HCT116 (cell line): ENCODE data around the gene GRHL1. TPM values are rescaled to one million over a fixed set of nuclear protein-coding genes. Genes with fewer than 3 reads are reported as not detected.

Source experiments
- ATAC-seq: fragments of 200-7000 bp; cut with Tn5 transposase; 2 replicates; pipeline ENCODE4 v1.9.1; 2020; ENCODE audit warnings: mild to moderate bottlenecking, moderate library complexity
- BruUV-seq: library from RNA; stranded (reverse); fragments of 400-500 nt; replicated peaks from 2 replicates; lab custom pipeline; 2021; lab: Mats Ljungman, UMichigan
- CTCF ChIA-PET: fragments of 300-600 bp; sonication (Branson Sonifier 250); formaldehyde crosslinking; loops from one replicate; lab custom pipeline; 2021; ENCODE audit warnings: antibody characterized with exemption; lab: Charles Lee
- POLR2A ChIA-PET: fragments of 300-600, 350-600 bp; sonication (Branson Sonifier 250); formaldehyde crosslinking; loops from one replicate; lab custom pipeline; 2021; ENCODE audit warnings: antibody characterized with exemption; lab: Charles Lee
- RAD21 ChIA-PET, 2 experiments: fragments of 300-600 bp; sonication (Branson Sonifier 250); formaldehyde crosslinking; loops; one replicate each; lab custom pipeline; 2023; ENCODE audit warnings: low total read pairs in 2 of 2; ENCODE audit not compliant: uncharacterized antibody in 2 of 2, unreplicated experiment in 2 of 2, low non-redundant PET in 1 of 2; lab: Charles Lee
- DNase-seq: peaks from one replicate; pipeline ENCODE4 v3.0.0-alpha.2; 2010; ENCODE audit warnings: low read depth, low spot score
- H2AFZ ChIP-seq: fragments of 200-600 bp; shearing (Covaris generic), sonication (generic); 2 replicates; pipeline ENCODE4 v1.6.1; 2017; ENCODE audit warnings: low read depth, mixed run types, mixed read lengths, antibody characterized with exemption, low read length; ENCODE audit not compliant: poor library complexity, severe bottlenecking
- H3K27ac ChIP-seq: 2 replicates; pipeline ENCODE4 v1.5.1; 2012; ENCODE audit warnings: low read depth, low read length
- H3K27me3 ChIP-seq: fragments of 200-600 bp; sonication (generic); 2 replicates; pipeline ENCODE4 v1.6.1; 2016; ENCODE audit warnings: mixed run types, low read length, mixed read lengths; ENCODE audit not compliant: insufficient read depth
- H3K36me3 ChIP-seq, 2 experiments: fragments of 200-500 bp in 1 of 2; fragments of 200-600 bp in 1 of 2; sonication (Bioruptor generic) in 1 of 2; sonication (generic) in 1 of 2; 2 replicates each; pipeline versions ENCODE4 v1.5.1 to v1.6.1; 2014 to 2016; ENCODE audit warnings: low read length in 2 of 2, inconsistent platforms in 1 of 2, mixed read lengths in 1 of 2, mixed run types in 1 of 2; ENCODE audit not compliant: insufficient read depth in 2 of 2, control insufficient read depth in 1 of 2
- H3K4me1 ChIP-seq, 2 experiments: fragments of 200-600 bp in 1 of 2; sonication (generic) in 1 of 2; 2 replicates each; pipeline versions ENCODE4 v1.5.1 to v1.6.1; 2012 to 2017; ENCODE audit warnings: low read length in 2 of 2, inconsistent platforms in 1 of 2, mild to moderate bottlenecking in 1 of 2, mixed read lengths in 1 of 2, mixed run types in 1 of 2, moderate library complexity in 1 of 2; ENCODE audit not compliant: insufficient read depth in 2 of 2, control insufficient read depth in 1 of 2
- H3K4me2 ChIP-seq: fragments of 200-600 bp; sonication (generic); 2 replicates; pipeline ENCODE4 v1.6.1; 2017; ENCODE audit warnings: mixed run types, low read length, mixed read lengths
- H3K4me3 ChIP-seq, 2 experiments: fragments of 200-600 bp in 1 of 2; sonication (generic) in 1 of 2; replicated peaks in 1 of 2; 2 replicates each; pipeline ENCODE4 v1.5.1; 2011 to 2016; ENCODE audit warnings: low read length in 2 of 2, control low read depth in 1 of 2, low read depth in 1 of 2, mild to moderate bottlenecking in 1 of 2, mixed read lengths in 1 of 2, mixed run types in 1 of 2
- H3K79me2 ChIP-seq: fragments of 200-600 bp; sonication (generic); 2 replicates; pipeline ENCODE4 v1.6.1; 2017; ENCODE audit warnings: mild to moderate bottlenecking, mixed run types, low read length, moderate library complexity, mixed read lengths; ENCODE audit not compliant: insufficient read depth
- H3K9ac ChIP-seq: fragments of 200-600 bp; sonication (generic); 2 replicates; pipeline ENCODE4 v1.6.1; 2016; ENCODE audit warnings: low read length, mixed read lengths
- H3K9me2 ChIP-seq: fragments of 200-600 bp; sonication (generic), shearing (Covaris generic); 2 replicates; pipeline ENCODE4 v1.6.1; 2017; ENCODE audit warnings: mixed run types, mild to moderate bottlenecking, moderate library complexity; ENCODE audit not compliant: insufficient read depth
- H3K9me3 ChIP-seq, 2 experiments: fragments of 200-500 bp in 1 of 2; fragments of 200-600 bp in 1 of 2; sonication (Bioruptor generic) in 1 of 2; sonication (generic) in 1 of 2; 2 replicates each; pipeline ENCODE4 v1.6.1; 2014 to 2017; ENCODE audit warnings: low read length in 2 of 2, mixed read lengths in 2 of 2, inconsistent platforms in 1 of 2, low read depth in 1 of 2, mild to moderate bottlenecking in 1 of 2, mixed run types in 1 of 2, moderate library complexity in 1 of 2; ENCODE audit not compliant: control insufficient read depth in 1 of 2, insufficient read depth in 1 of 2
- H4K20me1 ChIP-seq: fragments of 200-600 bp; sonication (generic), shearing (Covaris generic); 2 replicates; pipeline ENCODE4 v1.6.1; 2017; ENCODE audit warnings: mixed run types, mild to moderate bottlenecking, moderate library complexity; ENCODE audit not compliant: insufficient read depth
- CBX3 ChIP-seq: IDR thresholded peaks from 2 replicates; pipeline ENCODE4 v1.6.1; 2012; ENCODE audit warnings: low read depth
- CEBPB ChIP-seq: IDR thresholded peaks from 2 replicates; pipeline ENCODE4 v1.6.1; 2012; ENCODE audit warnings: low read depth
- EGR1 ChIP-seq: IDR thresholded peaks from 2 replicates; pipeline ENCODE4 v1.6.1; 2012; ENCODE audit warnings: low read depth
- EZH2 ChIP-seq: fragments of 200-600 bp; sonication (generic); IDR thresholded peaks from 2 replicates; pipeline ENCODE4 v1.6.1; 2017; ENCODE audit warnings: antibody characterized with exemption, mixed run types
- JUND ChIP-seq: IDR thresholded peaks from 2 replicates; pipeline ENCODE4 v1.6.1; 2012
- POLR2AphosphoS5 ChIP-seq: IDR thresholded peaks from 2 replicates; pipeline ENCODE4 v1.6.1; 2011; ENCODE audit warnings: mild to moderate bottlenecking, low read depth, low read length, moderate library complexity
- SIN3A ChIP-seq: IDR thresholded peaks from 2 replicates; pipeline ENCODE4 v1.6.1; 2012; ENCODE audit warnings: low read depth
- SP1 ChIP-seq: IDR thresholded peaks from 2 replicates; pipeline ENCODE4 v1.6.1; 2012; ENCODE audit warnings: low read depth
- SRF ChIP-seq: IDR thresholded peaks from 2 replicates; pipeline ENCODE4 v1.6.1; 2012; ENCODE audit warnings: low read depth
- TCF7L2 ChIP-seq: IDR thresholded peaks from 2 replicates; pipeline ENCODE4 v1.7.0; 2011; ENCODE audit warnings: borderline replicate concordance, inconsistent platforms; ENCODE audit not compliant: insufficient read depth, insufficient read length; ENCODE audit errors: extremely low read depth
- YY1 ChIP-seq: IDR thresholded peaks from 2 replicates; pipeline ENCODE4 v1.6.1; 2011; ENCODE audit warnings: low read length, low read depth, moderate library complexity, mild to moderate bottlenecking; ENCODE audit not compliant: insufficient replicate concordance; ENCODE audit errors: extremely low read depth
- ZFX ChIP-seq: fragments of 450-650 bp; IDR thresholded peaks from 2 replicates; pipeline ENCODE4 v1.6.1; 2017
- intact Hi-C: fragments of 100-400 bp; cut with micrococcal nuclease; formaldehyde crosslinking; loops from 2 replicates; pipeline ENCODE4 v1.10.0; 2022
- total RNA-seq: library from RNA; stranded (reverse); gene quantifications from one replicate; pipeline ENCODE4 v1.2.1, GENCODE V29; 2021; ENCODE audit not compliant: unreplicated experiment
- TF ChIP-seq, protein P1 (sequence below), 3 experiments: fragments of 200-600 bp in 1 of 3; sonication (generic) in 1 of 3; IDR thresholded peaks in 2 of 3; conservative IDR thresholded peaks in 1 of 3; 2 replicates each; pipeline ENCODE4 v1.5.1; 2012 to 2017; ENCODE audit warnings: low read depth in 2 of 3, low read length in 2 of 3, antibody characterized with exemption in 1 of 3, borderline replicate concordance in 1 of 3, control low read depth in 1 of 3, mild to moderate bottlenecking in 1 of 3, mixed read lengths in 1 of 3, mixed run types in 1 of 3, moderate library complexity in 1 of 3; ENCODE audit not compliant: insufficient read depth in 1 of 3
- TF ChIP-seq, protein P2 (sequence below): IDR thresholded peaks from 2 replicates; pipeline ENCODE4 v1.6.1; 2011; ENCODE audit warnings: mild to moderate bottlenecking, low read length, moderate library complexity; ENCODE audit not compliant: insufficient replicate concordance; ENCODE audit errors: extremely low read depth
- TF ChIP-seq, protein P3 (sequence below): IDR thresholded peaks from 2 replicates; pipeline ENCODE4 v1.6.1; 2012; ENCODE audit warnings: low read depth
- TF ChIP-seq, protein P4 (sequence below): IDR thresholded peaks from 2 replicates; pipeline ENCODE4 v1.6.1; 2012
- TF ChIP-seq, protein P5 (sequence below): IDR thresholded peaks from 2 replicates; pipeline ENCODE4 v1.6.1; 2012

Gene GRHL1
- total RNA-seq, 1 experiment from 2014 or later: 8.5 TPM

DNA sequence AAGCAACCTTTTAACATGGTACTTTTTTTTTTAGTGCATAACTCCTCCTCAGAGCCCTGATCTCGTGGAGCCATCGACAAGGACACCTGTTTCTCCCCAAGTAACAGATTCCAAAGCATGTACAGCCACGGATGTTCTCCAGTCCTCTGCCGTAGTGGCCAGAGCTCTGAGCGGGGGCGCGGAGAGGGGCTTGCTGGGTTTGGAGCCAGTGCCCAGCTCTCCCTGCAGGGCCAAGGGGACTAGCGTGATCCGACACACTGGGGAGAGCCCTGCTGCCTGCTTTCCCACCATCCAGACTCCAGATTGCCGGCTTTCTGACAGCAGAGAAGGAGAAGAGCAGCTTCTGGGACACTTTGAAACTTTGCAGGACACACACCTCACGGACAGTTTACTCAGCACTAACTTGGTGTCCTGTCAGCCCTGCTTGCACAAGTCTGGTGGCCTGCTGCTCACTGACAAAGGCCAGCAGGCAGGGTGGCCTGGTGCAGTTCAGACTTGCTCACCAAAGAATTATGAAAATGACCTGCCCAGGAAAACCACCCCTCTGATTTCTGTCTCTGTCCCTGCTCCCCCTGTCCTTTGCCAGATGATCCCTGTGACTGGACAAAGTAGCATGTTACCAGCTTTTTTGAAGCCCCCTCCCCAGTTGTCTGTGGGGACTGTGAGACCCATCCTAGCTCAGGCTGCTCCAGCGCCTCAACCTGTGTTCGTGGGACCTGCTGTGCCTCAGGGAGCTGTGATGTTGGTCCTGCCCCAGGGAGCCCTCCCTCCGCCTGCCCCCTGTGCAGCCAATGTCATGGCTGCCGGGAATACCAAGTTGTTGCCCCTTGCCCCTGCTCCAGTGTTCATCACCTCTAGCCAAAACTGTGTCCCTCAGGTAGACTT lies 96.4 kb downstream of the GRHL1 start:
- H3K27me3 ChIP-seq: no peaks in the 10 kb centered on the region
- H3K4me1 ChIP-seq: peaks cover 3 to 12% of the 10 kb centered on the region in 2 experiments; a peak in 1 of 4 replicates
- intact Hi-C loops: loop anchor here (1.0 to 10.0 kb wide), 3 partner anchors 234 to 493 kb away; partner anchors contain the start of gene ADAM17
- H3K4me3 ChIP-seq: no peak overlapping the region
- H3K9me2 ChIP-seq: no peaks in the 10 kb centered on the region
- H3K27ac ChIP-seq: no peak overlapping the region
- no peaks in the 10 kb centered on the region for H4K20me1 ChIP-seq
- DNase-seq (no peak), ATAC-seq (no peak)
- ChIA-PET POLR2A (no interaction called here), RAD21 (interaction anchor here in 1 of 2 experiments (0.7 to 1.3 kb wide), 2 partner anchors 248 to 387 kb away, joined by 5 to 6 read pairs; no protein-coding TSS in a partner anchor), CTCF (interaction anchor here (0.7 to 6.0 kb wide), 14 partner anchors 8 to 428 kb away, joined by 3 to 36 read pairs (median 5); partner anchors contain the start of gene TAF1B)
- BruUV-seq: no TSS peak
- H3K4me2 ChIP-seq: no peak overlapping the region
- no peak overlapping the region for H3K9ac ChIP-seq
- H3K9me3 ChIP-seq: no peaks in the 10 kb centered on the region; a peak in 1 of 4 replicates
- H2AFZ ChIP-seq: no peak overlapping the region
- H3K36me3 ChIP-seq: peaks cover 3 to 4% of the 10 kb centered on the region in 2 experiments; a peak in 3 of 4 replicates
- H3K79me2 ChIP-seq: no peaks in the 10 kb centered on the region
- no peak for TF ChIP-seq TCF7L2
- TF ChIP-seq SRF: no peak
- TF ChIP-seq, protein P1, sequence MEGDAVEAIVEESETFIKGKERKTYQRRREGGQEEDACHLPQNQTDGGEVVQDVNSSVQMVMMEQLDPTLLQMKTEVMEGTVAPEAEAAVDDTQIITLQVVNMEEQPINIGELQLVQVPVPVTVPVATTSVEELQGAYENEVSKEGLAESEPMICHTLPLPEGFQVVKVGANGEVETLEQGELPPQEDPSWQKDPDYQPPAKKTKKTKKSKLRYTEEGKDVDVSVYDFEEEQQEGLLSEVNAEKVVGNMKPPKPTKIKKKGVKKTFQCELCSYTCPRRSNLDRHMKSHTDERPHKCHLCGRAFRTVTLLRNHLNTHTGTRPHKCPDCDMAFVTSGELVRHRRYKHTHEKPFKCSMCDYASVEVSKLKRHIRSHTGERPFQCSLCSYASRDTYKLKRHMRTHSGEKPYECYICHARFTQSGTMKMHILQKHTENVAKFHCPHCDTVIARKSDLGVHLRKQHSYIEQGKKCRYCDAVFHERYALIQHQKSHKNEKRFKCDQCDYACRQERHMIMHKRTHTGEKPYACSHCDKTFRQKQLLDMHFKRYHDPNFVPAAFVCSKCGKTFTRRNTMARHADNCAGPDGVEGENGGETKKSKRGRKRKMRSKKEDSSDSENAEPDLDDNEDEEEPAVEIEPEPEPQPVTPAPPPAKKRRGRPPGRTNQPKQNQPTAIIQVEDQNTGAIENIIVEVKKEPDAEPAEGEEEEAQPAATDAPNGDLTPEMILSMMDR (IDR thresholded peaks at IDR 0.05 in 2 of 3, conservative IDR thresholded peaks at IDR 0.05 in 1 of 3; ENCODE audit: borderline replicate concordance in 1 of 3, insufficient read depth in 1 of 3, low read depth in 2 of 3, low read length in 2 of 3): no peak
- no peak for TF ChIP-seq SIN3A
- TF ChIP-seq CEBPB: no peak
- no peak for TF ChIP-seq POLR2AphosphoS5
- TF ChIP-seq, protein P2, sequence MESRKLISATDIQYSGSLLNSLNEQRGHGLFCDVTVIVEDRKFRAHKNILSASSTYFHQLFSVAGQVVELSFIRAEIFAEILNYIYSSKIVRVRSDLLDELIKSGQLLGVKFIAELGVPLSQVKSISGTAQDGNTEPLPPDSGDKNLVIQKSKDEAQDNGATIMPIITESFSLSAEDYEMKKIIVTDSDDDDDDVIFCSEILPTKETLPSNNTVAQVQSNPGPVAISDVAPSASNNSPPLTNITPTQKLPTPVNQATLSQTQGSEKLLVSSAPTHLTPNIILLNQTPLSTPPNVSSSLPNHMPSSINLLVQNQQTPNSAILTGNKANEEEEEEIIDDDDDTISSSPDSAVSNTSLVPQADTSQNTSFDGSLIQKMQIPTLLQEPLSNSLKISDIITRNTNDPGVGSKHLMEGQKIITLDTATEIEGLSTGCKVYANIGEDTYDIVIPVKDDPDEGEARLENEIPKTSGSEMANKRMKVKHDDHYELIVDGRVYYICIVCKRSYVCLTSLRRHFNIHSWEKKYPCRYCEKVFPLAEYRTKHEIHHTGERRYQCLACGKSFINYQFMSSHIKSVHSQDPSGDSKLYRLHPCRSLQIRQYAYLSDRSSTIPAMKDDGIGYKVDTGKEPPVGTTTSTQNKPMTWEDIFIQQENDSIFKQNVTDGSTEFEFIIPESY: no peak
- TF ChIP-seq, protein P3, sequence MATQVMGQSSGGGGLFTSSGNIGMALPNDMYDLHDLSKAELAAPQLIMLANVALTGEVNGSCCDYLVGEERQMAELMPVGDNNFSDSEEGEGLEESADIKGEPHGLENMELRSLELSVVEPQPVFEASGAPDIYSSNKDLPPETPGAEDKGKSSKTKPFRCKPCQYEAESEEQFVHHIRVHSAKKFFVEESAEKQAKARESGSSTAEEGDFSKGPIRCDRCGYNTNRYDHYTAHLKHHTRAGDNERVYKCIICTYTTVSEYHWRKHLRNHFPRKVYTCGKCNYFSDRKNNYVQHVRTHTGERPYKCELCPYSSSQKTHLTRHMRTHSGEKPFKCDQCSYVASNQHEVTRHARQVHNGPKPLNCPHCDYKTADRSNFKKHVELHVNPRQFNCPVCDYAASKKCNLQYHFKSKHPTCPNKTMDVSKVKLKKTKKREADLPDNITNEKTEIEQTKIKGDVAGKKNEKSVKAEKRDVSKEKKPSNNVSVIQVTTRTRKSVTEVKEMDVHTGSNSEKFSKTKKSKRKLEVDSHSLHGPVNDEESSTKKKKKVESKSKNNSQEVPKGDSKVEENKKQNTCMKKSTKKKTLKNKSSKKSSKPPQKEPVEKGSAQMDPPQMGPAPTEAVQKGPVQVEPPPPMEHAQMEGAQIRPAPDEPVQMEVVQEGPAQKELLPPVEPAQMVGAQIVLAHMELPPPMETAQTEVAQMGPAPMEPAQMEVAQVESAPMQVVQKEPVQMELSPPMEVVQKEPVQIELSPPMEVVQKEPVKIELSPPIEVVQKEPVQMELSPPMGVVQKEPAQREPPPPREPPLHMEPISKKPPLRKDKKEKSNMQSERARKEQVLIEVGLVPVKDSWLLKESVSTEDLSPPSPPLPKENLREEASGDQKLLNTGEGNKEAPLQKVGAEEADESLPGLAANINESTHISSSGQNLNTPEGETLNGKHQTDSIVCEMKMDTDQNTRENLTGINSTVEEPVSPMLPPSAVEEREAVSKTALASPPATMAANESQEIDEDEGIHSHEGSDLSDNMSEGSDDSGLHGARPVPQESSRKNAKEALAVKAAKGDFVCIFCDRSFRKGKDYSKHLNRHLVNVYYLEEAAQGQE: no peak
- TF ChIP-seq, protein P4, sequence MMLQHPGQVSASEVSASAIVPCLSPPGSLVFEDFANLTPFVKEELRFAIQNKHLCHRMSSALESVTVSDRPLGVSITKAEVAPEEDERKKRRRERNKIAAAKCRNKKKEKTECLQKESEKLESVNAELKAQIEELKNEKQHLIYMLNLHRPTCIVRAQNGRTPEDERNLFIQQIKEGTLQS: no peak
- no peak for TF ChIP-seq EGR1
- TF ChIP-seq SP1: no peak
- no peak for TF ChIP-seq EZH2
- no peak for TF ChIP-seq YY1
- TF ChIP-seq CBX3: no peak
- no peak for TF ChIP-seq ZFX
- TF ChIP-seq JUND: no peak
- TF ChIP-seq, protein P5, sequence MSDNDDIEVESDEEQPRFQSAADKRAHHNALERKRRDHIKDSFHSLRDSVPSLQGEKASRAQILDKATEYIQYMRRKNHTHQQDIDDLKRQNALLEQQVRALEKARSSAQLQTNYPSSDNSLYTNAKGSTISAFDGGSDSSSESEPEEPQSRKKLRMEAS: no peak
- TF ChIP-seq, all 23 proteins: peak for 0
